Myocyte (in vitro differentiated cells): Measurements from ENCODE around the gene TTN. TPM values are rescaled to one million over a fixed set of nuclear protein-coding genes. Genes with fewer than 3 reads are reported as not detected.
A peak's percentile ranks its signal among the peaks of the same experiment; 100 is the strongest.

Experiments used
- DNase-seq: peaks from one replicate; pipeline ENCODE4 v3.0.0-alpha.2; 2012; ENCODE audit warnings: low read depth
- total RNA-seq: library from RNA; depleted of rRNA; stranded (reverse); fragments of >200 nt; gene quantifications from 2 replicates; pipeline ENCODE4 v1.2.3, GENCODE V29; 2014

Gene TTN
- total RNA-seq, 1 donor from 2014 or later: 1,448 TPM

- no peak for DNase-seq
Measured at GRCh38 chr2:178756343-178756742, 50.9 kb downstream of the TTN start.

- no peak for DNase-seq
Measured at GRCh38 chr2:178747767-178748166, 59.5 kb downstream of the TTN start.

DNA sequence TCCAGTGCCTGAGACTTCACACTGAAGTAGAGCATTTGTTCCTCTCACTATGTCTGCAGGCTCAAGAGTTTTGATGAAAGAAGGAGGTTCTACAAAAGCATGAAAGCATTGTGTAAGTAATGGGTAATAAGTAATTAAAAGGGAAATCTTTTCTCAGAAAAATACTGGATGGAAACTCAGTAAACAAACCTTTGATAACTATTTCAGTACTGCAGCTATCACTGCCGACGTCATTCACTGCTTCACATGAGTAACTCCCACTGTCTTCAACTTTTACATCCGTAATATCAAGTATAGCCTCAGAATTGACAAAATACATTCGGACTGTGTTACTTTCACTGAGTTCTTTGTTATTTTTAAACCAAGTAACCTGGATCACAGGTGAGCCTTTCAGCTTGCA is 72.7 kb downstream of the TTN start:
- no peak for DNase-seq

GRCh38 chr2:178733975-178734374 is 73.2 kb downstream of the TTN start:
- no peak for DNase-seq

GRCh38 chr2:178732913-178733312 is 74.3 kb downstream of the TTN start:
- no peak for DNase-seq

DNA sequence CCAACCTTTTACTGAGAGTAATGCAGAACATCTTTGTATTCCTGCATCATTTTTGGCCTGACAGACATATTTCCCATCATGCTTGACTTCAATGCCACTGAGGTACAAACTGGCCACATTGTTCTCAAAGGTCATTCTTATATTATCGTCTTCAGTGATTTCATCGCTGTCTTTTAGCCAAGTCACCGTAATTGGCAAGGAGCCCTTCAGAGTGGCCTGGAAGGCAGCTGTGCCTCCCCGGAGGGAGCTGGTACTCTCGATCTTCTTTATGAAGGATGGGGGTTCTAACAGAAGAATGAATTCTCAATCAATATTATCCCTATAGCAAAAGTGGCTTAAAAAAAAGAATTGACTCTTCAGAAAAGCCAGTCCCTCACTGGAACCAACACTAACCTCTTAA is 75.9 kb downstream of the TTN start:
- peak; percentile 59 for DNase-seq

DNA sequence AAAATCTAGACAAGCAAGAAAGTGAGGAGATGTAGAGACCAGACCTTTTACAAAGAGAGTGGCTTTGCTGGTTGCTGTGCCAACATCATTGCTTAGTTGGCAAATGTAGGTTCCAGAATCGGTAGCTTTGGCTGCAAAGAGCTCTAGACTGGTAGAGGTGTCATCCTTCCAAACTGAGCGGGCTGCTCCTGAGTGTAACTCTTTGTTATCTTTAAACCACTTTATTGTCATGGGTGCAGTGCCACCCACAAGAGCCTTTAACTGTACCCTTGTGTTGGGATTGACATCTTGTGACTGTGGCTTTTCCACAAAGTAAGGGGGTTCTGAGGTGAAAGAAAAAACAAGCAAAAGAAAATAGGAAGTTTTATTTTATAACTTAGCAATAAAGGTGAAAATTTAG is 77.2 kb downstream of the TTN start:
- DNase-seq: no peak

DNA sequence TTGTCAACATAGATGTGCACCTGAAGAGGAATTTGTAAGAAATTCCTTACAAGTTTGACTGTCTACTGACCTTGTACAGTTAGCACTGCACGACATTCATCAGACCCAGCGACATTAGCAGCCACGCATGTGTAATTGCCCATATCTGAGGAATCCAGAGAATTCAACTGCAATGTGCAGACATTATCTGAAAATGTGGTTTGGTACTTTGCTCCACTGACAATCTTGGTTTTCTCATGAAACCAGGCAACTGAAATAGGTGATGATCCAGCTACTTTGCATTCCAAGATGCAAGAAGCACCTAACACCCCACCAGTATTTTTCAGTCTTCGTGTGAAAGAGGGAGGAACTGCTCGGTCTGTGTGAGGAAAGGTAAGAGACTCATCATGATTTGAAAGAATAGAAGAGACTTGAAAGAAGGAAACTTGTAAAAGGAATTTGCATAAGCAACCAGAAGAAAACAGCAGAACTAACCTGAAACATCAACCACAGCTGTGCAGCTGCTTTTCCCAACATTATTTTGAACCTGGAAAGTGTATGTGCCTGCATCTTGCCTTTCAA is 83.4 kb downstream of the TTN start:
- DNase-seq: no peak

DNA sequence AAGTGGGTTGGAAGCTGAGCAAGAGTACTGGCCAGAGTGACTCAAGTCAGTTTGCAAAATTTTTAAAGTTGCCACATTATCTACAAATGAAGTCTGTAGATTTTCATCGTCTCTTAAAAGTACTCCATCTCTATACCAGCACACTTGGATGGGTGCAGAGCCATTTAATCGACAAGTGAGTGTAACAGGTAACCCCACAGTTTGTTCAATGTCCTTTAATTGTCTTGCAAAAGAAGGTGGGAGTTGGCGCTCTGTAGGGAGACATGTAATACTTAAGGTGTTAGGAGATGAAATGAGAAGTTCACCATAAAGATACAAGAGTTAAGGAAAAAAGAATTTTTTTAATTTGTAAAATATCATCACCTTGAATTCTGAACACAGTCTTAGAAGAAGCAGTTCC is 84.9 kb downstream of the TTN start:
- no peak for DNase-seq

DNA sequence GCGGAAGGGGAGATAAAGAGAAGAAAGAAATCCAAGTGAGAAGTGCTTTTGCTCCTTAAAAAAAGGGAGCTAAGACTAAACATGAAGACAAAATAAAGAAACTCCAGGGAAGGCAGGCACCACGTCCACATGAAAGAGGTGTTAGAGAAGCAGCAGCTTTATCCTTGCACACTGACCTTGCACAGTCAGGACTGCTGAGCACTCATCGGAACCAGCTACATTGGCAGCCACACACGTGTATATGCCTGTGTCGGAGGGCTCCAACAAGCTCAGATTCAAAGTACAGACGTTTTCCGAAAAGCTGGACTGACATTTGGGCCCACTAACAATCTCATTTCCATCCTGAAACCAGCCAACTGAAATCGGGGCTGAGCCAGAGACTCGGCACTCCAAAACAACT is 88.2 kb downstream of the TTN start:
- DNase-seq: no peak

GRCh38 chr2:178718283-178718682 is 88.9 kb downstream of the TTN start:
- peak; percentile 52 for DNase-seq

GRCh38 chr2:178716394-178716793 is 90.8 kb downstream of the TTN start:
- no peak for DNase-seq

DNA sequence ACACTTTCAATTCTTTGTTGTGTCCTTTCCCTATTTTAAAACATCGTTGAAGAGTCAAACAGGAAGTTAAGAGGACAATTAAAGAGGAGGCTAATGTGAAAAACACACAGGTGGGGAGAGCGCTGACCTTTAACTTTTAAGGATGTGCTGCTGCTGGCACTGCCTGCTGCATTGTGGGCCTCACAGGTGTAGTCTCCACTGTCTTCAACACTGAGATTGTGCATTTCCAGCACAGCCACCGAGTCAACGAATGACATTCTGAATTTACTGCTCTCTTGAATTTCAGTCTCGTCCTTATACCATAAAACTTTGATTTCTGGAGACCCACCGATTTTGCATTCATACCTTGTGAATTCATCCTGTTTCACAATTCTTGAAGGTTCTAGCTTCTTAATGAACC is 91.9 kb downstream of the TTN start:
- DNase-seq: no peak

- DNase-seq: peak; percentile 64
Measured at GRCh38 chr2:178707476-178707875, 99.7 kb downstream of the TTN start.

GRCh38 chr2:178704876-178705275 is 102.3 kb downstream of the TTN start:
- no peak for DNase-seq

GRCh38 chr2:178702361-178702760 is 104.9 kb downstream of the TTN start:
- DNase-seq: no peak

GRCh38 chr2:178700922-178701342 is 106.3 kb downstream of the TTN start:
- peak; percentile 33 for DNase-seq

DNA sequence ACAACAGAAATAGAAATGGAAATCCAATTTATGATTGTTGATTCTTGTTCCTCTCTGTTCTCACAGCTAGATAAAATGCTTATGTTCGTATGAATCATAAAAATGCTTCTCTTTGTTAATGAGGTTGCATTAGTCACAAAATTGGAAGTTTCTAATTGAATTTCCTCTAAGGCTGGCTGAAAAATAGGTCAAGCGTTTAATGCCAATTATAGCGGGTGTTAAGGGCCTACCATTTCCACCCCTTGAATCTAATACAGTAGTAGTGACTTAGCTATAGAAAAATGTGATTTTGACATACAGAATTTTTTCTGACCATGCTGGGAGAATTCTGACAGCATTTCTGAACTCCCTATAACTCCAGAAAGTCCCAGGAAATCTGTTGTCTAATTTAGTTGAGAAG is 107.1 kb downstream of the TTN start:
- no peak for DNase-seq

- no peak for DNase-seq
Measured at GRCh38 chr2:178692845-178693244, 114.4 kb downstream of the TTN start.

- DNase-seq: no peak
Measured at GRCh38 chr2:178689808-178690207, 117.4 kb downstream of the TTN start.

DNA sequence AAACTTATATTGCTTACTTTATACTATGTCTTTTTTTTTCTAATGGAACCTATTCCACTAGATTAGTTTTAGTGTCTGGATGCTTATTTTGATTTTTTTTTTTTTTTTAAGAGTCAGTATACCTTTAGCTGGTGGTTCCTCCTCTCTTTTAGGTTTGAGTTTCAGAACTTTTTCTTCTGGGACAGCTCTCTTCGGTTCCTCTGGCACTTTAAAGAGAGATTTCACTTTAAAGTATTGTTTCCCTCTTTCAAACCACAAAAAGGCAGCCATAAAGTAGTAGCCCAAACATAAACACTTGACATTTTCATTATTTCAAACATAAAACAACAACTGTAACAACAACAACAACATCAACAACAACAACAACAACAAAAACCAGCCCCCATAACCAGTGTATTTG is 123.3 kb downstream of the TTN start:
- DNase-seq: no peak

DNA sequence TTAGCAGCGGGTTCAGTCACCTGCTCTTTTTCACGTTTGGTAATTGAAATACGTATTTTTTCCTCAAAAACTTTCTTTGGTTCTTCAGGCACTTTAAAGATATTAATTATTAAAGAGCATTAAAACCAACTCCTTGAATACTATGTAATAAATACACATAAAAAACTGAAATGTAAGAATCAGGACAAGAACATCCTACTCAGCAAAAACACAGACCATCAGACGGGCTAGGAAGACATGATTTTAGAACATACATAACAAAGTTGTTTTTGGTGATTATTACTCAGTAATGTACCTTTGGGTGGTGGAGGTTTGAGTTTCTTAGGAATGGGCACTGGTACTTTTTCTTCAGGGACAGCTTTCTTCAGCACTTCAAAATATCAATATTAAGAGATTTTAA is 126.1 kb downstream of the TTN start:
- DNase-seq: no peak

DNA sequence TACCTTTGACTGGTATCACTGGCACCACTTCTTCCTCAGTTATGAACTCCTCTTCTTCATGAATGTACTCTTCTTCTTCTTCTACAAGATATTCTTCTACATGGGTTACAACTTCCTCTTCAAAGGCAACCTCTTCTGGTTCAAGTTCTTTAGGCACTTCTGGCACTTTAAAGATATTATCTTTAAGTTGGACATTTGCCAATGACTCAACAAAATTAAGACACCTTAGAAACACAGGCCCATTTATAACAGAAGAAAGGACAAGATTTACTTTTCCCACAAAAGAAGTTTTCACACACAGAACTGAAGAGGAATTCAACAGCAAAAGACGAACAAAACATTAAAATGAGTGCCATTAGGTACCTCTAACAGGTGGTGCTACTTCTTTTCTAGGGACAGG is 127.3 kb downstream of the TTN start:
- DNase-seq: no peak

DNA sequence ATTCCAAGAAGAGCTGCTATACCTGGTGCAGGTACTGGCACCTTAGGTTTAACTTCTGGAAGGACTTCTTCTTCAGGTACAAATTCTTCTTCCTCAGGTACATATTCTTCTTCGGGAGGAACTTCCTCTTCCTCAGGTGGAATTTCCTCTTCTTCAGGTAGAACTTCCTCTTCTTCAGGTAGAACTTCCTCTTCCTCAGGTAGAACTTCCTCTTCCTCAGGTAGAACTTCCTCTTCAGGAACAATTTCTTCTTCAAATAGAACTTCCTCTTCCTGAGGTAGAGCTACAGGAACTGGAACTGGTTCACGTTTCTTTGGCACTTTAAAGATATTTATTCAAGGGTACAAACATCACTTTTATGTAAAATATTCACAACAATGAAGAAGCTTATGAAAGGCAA is 129.6 kb downstream of the TTN start:
- no peak for DNase-seq
